Measurements from ENCODE around the gene STOX2. TPM values are rescaled to one million over a fixed set of nuclear protein-coding genes. Genes with fewer than 3 reads are reported as not detected.

STOX2 gene
- total and polyA plus RNA-seq, 10 of the 15 experiments (the other 5 are each of a cell fraction or from before 2014, with no cell fraction given): 0.01 to 1.2 (median 0.18) TPM; not detected in 4

DNA sequence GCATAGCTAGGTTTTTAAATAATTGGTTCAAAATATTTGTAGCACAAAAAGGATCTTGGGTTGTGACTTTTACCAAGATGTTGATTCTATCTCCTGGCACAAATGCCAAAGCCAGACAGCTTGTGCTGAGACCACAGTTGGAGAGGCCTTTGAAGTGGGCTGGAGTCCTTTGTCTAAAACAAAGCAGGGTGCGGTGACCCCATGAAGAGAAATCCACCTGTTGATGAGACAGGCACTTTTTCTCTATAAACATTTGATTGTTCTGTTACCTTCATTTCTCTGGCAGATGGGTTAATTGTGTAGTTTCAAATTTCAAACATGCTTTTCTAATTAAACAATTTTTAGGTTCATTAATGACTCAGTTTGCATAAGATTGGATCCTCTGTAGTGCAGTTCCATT is 56.7 kb downstream of the STOX2 start:
- Histone ChIP-seq H3K36me3 (ENCODE audit: control insufficient read depth in 2 of 2, insufficient read depth in 2 of 2, low read length in 1 of 2) (no peaks in the 10 kb centered on the region), H2AFZ (ENCODE audit: control insufficient read depth, low read depth, low read length) (no peak overlapping the region), H3K4me2 (ENCODE audit: control insufficient read depth, insufficient read depth) (no peak overlapping the region), H3K27me3 (replicated peaks in 1 of 2; ENCODE audit: control insufficient read depth in 2 of 2, insufficient read depth in 2 of 2, low read length in 1 of 2) (peaks cover 0 to 1% of the 10 kb centered on the region in 2 experiments; a peak in 2 of 4 replicates), H3K9me3 (replicated peaks; ENCODE audit: control insufficient read depth, insufficient read depth, low read length) (no peaks in the 10 kb centered on the region; the same call in 2 of the 3 replicates), H3K9ac (ENCODE audit: control insufficient read depth, insufficient read depth, low read length) (no peak overlapping the region), H3K4me1 (ENCODE audit: control insufficient read depth, insufficient read depth, low read length) (no peaks in the 10 kb centered on the region), H3K4me3 (no peak overlapping the region), H4K20me1 (ENCODE audit: control insufficient read depth, insufficient read depth) (no peaks in the 10 kb centered on the region), H3K79me2 (ENCODE audit: control insufficient read depth, insufficient read depth, low read length) (no peaks in the 10 kb centered on the region), H3K27ac (ENCODE audit: control insufficient read depth, insufficient read depth) (no peak overlapping the region)
- WGBS (ENCODE audit: insufficient coverage, insufficient replicate concordance, low lambda C conversion rate, missing lambda C conversion rate): 91% methylated on average over 1 of the region's 1 CpG
- POLR2A ChIA-PET: no interaction called here
- intact Hi-C loops (cut with micrococcal nuclease; ENCODE audit: unreplicated experiment) (no loop called here), in situ Hi-C loops (cut with MboI) (no loop called here)
- ATAC-seq (no peak), FAIRE-seq (no peak), DNase-seq (ENCODE audit: low read depth, low spot score) (no peak)
- TF ChIP-seq IRF4 (IDR thresholded peaks at IDR 0.05; ENCODE audit: low read depth, low read length) (no peak), ZZZ3 (IDR thresholded peaks at IDR 0.05; ENCODE audit: control insufficient read depth, insufficient read length, low read depth) (no peak), NFXL1 (IDR thresholded peaks at IDR 0.05; ENCODE audit: borderline replicate concordance) (no peak), ZNF24 (IDR thresholded peaks at IDR 0.05) (no peak), ZNF207 (IDR thresholded peaks at IDR 0.05; ENCODE audit: borderline replicate concordance) (no peak), POLR2A (IDR thresholded peaks at IDR 0.05; ENCODE audit: low read depth, low read length) (no peak), FOS (IDR thresholded peaks at IDR 0.05; ENCODE audit: borderline replicate concordance, extremely low read depth, insufficient read length) (no peak), SP1 (IDR thresholded peaks at IDR 0.05; ENCODE audit: low read depth, low read length) (no peak), HCFC1 (IDR thresholded peaks at IDR 0.05; ENCODE audit: low read length) (no peak), EED (IDR thresholded peaks at IDR 0.05; ENCODE audit: low read depth) (no peak), TCF3 (IDR thresholded peaks at IDR 0.05; ENCODE audit: borderline replicate concordance, insufficient read depth, low read depth, low read length) (no peak), MYC (IDR thresholded peaks at IDR 0.05; ENCODE audit: insufficient read depth, insufficient read length, insufficient replicate concordance, low read length, severe bottlenecking) (no peak)
- TF ChIP-seq, protein P1, sequence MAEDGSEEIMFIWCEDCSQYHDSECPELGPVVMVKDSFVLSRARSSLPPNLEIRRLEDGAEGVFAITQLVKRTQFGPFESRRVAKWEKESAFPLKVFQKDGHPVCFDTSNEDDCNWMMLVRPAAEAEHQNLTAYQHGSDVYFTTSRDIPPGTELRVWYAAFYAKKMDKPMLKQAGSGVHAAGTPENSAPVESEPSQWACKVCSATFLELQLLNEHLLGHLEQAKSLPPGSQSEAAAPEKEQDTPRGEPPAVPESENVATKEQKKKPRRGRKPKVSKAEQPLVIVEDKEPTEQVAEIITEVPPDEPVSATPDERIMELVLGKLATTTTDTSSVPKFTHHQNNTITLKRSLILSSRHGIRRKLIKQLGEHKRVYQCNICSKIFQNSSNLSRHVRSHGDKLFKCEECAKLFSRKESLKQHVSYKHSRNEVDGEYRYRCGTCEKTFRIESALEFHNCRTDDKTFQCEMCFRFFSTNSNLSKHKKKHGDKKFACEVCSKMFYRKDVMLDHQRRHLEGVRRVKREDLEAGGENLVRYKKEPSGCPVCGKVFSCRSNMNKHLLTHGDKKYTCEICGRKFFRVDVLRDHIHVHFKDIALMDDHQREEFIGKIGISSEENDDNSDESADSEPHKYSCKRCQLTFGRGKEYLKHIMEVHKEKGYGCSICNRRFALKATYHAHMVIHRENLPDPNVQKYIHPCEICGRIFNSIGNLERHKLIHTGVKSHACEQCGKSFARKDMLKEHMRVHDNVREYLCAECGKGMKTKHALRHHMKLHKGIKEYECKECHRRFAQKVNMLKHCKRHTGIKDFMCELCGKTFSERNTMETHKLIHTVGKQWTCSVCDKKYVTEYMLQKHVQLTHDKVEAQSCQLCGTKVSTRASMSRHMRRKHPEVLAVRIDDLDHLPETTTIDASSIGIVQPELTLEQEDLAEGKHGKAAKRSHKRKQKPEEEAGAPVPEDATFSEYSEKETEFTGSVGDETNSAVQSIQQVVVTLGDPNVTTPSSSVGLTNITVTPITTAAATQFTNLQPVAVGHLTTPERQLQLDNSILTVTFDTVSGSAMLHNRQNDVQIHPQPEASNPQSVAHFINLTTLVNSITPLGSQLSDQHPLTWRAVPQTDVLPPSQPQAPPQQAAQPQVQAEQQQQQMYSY (CRISPR knock-in tag; IDR thresholded peaks at IDR 0.05): no peak
- TF ChIP-seq, protein P2, sequence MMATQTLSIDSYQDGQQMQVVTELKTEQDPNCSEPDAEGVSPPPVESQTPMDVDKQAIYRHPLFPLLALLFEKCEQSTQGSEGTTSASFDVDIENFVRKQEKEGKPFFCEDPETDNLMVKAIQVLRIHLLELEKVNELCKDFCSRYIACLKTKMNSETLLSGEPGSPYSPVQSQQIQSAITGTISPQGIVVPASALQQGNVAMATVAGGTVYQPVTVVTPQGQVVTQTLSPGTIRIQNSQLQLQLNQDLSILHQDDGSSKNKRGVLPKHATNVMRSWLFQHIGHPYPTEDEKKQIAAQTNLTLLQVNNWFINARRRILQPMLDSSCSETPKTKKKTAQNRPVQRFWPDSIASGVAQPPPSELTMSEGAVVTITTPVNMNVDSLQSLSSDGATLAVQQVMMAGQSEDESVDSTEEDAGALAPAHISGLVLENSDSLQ (IDR thresholded peaks at IDR 0.05): no peak
- BruUV-seq (replicated peaks): no TSS peak
- RAD21 ChIA-PET (ENCODE audit: unreplicated experiment): no interaction called here
- SMC1A ChIA-PET (ENCODE audit: uncharacterized antibody, unreplicated experiment): interaction anchor here (0.7 kb wide), 1 partner anchor 31 kb away, joined by 3 read pairs; no protein-coding TSS in a partner anchor
- CTCF ChIA-PET: interaction anchor here (0.5 to 0.6 kb wide), 2 partner anchors 323 to 716 kb away, joined by 3 read pairs; no protein-coding TSS in a partner anchor

Data from GM12878 (cell line).